Activated T-cell treated with anti-CD3 and anti-CD28 coated beads for 1 hour (primary cell): ENCODE measurements around the gene KDM7A.

ENCODE experiments used
- DNase-seq: peaks from one replicate; pipeline ENCODE4 v3.0.0-alpha.2; 2020; ENCODE audit warnings: low read depth

KDM7A gene

DNA sequence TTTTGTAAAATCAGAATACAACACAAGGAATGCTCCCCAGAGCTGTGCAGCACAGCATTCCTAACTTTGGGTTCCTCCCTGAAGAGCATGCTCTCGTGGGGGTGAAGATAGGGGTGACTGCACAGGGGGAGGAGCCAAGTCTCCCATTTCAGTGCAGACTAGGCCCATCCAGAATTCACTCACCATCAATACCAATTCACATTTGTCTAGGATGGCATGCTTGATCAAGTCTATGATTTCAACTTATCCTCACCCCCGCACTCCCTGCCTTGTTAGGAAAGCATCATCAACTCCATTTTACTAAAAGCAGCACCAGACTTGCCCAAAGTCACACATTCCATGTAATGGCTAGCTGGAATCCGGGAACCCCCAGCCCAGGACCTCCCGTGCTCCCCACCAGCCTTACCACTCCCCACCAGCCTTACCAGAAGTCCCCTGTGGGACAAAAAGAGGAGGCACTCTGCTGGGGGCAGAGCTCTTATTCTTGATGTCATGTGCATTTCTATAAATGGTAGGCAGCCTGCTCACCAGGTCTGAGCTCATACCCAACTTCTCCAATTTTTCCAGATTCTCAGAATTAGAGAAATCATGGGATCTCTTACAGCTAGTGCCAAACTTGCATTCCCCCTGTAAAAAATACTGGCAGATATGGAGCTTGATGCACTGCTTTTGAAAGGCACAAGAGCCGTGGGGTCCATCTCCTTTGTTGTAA lies 120.2 kb downstream of the KDM7A start:
- DNase-seq: no peak

DNA sequence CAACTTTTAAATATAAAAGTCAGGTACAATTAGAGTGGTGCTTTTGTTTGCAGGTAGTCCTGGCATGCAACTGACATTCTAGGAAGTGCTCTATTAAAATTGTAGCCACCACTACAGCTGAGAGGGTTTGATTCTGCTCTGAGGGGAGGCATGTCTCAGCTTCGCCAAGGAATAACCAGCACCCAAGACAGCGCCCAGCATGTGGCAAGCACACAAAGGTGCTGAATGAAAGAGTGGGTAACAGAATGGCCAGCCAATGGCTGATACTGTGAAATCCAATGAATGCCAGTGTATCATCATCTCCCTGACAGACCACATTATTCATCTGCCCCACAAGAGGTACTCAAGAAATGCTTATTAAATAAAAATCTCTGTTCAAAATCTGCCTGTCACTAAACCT lies 121.0 kb downstream of the KDM7A start:
- no peak for DNase-seq

DNA sequence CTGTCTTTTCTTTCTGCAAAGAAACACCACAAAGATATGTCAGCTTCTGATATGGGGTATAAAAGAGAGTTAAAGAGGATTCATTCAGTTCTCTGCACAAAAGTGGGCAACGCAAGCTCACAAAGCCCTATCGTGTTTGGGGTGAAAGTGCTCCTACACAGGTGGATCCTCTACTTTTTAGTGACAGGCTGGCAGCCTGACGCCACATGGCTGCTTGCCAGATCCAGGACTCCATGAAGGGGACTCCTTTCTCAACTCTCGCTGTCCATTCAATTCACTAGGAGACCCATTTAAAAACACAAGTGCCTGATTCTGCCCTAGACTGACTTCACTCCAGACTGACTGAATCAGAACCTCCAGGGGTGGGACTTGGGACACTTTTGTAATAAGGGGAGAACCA lies 122.0 kb downstream of the KDM7A start:
- DNase-seq: no peak

DNA sequence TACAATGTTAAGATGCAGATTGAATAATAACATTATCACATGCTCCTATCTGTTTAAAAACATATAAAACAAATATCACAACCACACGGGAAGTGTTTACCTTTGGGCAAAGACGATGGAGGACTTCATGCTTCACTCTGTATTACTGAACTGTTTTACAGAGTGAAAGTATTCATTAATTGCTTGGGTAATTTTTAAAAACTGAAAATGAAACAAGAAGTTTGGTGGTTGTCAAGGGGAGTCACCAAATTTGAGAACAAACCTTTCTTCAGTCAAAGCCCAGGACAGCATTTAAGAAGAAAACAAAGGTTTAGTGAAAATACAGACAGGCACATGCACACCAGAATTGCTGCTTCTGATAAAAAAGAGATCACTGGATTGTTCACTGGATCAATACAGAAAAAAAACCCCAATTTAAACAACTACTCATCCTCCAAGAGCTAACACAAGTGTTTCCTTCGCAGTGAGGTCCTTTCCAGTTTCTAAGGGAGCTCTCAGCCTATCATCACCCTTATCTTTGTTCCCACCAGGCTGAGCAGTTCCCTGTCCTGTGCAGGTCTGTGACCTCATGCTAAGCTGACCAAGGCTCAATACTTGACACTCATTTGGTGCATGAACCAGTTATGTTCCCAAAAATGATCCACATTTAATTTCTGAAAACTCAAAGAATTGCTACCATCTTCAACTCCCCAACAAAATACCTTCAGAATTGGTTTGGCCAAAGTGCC lies 122.8 kb downstream of the KDM7A start:
- DNase-seq: no peak

DNA sequence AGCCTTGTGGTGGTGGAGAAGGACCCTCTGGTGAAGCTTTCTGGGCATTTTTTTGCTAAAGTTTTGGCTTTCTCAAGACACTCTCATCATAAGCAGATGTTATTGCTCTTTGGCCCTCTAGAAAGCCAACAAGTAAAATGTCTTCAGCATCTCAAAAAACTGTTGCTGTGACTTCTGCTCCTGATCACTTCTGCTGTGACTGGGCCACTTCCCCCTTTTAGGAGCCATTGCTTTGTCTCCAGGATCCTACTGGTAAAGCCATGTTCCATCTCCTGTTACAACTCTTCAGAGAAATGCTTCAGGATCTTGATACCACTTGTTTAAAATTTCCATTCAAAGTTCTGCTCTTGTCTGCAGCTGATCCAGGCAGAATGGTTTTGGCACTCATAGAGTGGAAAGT lies 125.0 kb downstream of the KDM7A start:
- no peak for DNase-seq

DNA sequence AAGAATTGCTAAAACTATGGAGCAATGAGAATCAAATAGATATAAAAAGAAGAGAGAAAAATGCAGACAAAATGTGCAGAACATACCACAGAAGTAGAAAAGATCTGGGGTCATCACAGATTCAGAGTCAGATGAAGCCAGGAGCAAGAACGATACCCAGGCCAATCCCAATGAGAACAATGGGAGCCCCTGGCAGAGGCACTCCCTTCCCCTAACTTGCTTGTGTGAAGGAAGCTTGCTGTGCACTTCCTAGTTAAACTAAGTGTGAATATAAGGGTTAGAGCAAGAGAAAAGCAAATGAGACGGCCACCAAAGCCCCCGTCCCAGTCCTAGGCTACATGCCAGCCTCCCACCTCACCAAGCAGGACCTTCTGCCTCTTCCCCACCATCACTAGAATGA lies 126.7 kb downstream of the KDM7A start:
- no peak for DNase-seq

DNA sequence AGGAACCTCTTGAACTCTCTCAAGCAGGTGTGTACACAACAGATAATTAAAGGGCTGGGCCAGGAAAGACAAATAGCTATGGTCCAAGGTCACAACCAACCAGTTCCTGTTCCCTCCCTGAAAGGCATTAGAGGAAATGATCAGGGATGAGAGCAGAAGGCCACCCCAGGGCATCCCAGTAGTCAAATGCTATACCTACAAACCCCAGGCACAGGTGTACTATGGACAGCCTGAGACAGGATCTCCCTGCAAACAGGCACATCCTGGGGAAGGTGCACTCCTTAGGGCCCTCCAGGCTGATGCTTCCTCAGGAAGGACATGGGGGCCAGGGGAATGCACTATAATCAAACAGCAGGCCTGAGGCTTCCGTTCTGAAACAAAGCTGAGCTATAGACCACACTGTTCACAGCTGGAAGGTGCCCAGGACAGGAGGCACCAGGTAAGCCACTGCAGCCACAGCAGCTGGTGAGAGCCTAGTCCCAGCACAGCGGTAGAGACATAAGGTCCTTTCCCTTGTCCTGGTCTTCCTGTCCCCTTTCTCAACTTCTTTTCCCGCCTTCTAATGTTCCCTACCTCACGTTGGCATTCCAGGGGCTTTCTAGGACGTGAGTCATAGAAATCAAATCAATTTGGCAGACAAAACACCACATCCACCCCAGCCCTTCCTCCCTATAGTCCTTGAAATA lies 127.3 kb downstream of the KDM7A start:
- no peak for DNase-seq

DNA sequence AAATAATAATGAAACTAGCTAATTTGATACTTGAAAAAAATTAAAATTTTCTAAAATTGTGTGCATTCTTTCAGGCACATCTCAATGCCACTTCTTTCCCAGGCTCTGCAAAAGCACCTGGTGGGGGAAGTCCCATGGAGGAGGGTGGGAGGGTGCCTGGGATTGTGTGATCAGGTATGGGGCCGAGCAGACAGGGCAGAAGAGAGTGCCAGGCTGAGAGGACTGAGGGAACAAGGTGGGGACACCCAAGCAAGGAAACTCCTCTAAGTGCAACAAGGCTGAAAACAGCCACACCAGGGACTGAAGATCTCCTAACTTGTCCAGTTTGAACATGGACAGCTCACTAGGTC lies 127.8 kb downstream of the KDM7A start:
- no peak for DNase-seq

DNA sequence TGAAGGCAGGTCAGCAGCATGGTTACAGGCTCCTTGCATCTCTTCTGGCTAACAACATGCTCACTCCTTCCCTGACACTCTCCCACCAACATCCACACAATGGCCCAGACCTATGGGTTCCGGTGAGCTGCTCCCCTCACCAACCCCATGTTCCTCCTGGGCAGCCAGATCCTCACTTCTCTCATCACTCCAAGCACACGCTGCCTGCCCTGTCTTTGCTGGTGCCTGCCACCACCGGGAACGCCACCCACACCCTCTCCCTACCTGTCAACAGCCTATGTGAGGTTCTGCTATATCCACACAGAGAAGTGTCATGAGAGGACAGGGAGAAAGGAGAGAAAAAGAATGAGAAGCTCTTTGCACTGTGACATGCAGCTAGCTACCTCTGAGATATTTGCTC lies 128.6 kb downstream of the KDM7A start:
- no peak for DNase-seq

DNA sequence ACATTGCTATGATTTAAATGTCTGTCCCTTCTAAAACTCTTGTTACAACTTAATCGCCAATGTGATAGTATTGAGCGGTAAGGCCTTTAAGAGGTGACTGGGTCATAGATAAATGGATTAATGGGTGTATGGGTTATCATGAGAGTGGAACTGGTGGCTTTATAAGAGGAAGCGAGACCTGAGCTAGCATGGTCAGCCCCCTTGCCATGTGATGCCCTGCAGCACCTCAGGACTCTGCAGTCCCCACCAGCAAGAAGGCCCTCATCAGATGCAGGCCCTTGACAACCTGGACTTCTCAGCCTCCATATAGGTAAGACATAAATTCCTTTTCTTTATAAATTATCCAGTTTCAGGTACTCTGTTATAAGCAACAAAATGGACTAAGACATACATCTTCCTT lies 129.6 kb downstream of the KDM7A start:
- DNase-seq: no peak

DNA sequence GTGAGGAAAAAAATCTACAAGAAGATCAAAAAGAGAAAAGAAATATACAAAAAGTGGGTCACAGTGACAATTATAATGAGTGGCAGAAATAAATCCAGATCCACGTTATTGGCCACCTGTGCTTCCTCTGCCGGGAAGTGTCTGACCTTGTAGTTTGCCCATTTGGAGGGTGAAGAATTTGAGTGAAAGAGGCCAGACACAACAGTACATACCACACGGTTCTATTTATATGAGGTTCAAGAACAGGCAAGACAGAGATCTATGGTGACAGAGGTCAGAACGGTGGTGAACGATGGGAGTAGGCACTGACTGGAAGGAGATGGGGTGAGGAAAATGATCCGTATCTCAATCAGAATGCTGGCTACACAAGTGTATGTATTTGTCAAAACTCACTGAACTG lies 131.1 kb downstream of the KDM7A start:
- no peak for DNase-seq

DNA sequence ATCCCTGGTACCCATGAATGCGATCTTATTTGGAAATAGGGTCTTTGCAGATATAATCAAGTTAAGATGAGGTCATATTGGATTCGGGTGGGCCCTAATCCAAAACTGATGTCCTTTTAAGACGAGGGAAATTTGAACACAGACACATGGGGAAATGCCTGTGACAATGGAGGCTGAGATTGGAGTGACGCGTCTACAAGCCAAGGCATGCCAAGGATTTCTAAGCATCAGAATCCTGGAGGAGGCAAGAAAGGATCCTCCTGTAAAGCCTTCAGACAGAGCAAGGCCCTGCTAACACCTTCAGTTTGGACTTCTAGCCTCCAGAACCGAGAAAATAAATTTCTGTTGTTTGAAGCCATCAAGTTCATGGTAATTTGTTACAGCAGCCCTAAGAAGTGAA lies 132.5 kb downstream of the KDM7A start:
- DNase-seq: no peak

DNA sequence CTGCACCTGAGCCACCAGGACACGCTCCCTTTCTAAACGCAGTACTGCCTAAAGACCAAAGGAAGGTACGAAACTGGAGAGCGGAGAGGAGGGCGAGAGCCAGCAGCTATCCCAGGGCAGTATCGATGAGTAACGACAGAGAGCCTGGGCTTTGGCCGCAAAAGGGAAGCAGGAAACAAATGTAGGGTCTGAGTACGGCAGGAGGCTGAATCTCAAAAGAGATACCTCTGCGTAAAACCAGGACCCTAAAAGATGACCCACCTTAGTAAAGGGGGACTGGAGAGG lies 134.5 kb downstream of the KDM7A start:
- no peak for DNase-seq

DNA sequence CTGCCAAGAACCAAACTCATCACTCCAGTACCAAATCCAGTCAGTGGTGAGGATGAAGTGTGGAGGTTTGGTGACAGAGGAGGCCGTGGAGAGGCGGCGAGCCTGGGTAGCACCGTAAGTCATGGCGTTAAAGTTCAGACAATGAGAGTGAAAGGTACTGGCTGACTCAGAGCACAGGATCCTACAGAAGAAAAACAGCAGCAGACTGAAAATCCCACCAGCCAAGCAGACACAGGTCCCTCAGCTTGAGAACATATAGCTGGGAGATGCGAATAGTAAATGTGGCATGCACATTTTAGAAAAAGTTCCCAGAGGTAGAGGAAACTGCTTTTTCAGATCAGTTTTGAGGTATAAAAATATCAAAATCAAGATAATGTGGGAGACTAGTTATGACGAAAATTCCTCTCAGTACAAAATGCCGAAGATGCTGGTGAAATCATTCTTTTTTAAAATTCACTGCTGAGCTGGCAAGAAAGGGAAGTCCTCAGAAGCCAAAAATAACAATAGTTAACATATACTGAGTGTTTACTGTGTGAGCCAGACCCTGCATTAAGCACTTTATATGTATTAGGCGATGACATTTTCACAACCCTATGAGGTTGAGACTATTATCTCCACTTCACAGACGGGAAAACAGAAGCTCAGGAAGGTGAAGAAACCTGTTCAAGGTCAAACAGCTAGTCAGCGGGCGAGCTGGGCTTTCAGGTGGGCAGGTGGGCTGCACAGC lies 135.0 kb downstream of the KDM7A start:
- no peak for DNase-seq

DNA sequence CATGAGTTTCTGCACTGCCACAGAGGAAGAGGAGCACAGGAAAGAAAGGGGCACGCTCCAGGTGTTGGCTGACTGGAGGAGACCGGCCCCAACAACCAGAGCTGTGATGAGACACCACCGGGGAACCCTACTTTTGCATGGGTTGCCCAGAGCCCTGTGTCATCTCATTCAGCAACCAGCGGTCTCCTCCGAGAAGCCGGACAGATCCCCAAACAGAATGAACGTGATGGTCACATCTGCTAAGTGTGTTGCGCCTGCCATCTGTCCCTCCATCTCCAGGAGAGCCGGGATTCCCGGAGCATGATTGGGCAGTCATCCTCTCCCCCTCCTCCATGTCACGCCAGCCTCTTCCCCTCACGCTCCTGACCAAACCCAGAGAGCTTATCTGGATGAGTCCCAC lies 136.9 kb downstream of the KDM7A start:
- no peak for DNase-seq

DNA sequence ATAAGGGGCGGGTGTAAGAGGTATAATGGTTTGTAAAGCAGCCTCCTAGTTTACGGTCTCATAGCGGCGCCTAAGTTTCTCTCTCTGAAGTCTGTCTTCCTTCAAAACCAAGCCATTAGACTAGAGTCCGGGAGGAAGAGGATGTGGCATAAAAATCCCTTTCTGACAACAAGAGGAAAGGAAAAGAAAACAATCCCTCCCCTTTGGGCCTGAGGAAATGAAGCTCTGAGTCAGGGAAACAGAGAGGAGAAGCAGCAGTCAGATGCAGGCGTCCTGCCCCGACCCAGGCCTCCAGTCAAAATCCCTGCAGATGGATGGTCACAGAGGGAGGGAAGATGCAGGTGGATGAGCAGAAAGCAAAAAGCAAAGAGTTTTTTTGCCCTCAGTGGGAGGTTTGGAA lies 137.7 kb downstream of the KDM7A start:
- no peak for DNase-seq

DNA sequence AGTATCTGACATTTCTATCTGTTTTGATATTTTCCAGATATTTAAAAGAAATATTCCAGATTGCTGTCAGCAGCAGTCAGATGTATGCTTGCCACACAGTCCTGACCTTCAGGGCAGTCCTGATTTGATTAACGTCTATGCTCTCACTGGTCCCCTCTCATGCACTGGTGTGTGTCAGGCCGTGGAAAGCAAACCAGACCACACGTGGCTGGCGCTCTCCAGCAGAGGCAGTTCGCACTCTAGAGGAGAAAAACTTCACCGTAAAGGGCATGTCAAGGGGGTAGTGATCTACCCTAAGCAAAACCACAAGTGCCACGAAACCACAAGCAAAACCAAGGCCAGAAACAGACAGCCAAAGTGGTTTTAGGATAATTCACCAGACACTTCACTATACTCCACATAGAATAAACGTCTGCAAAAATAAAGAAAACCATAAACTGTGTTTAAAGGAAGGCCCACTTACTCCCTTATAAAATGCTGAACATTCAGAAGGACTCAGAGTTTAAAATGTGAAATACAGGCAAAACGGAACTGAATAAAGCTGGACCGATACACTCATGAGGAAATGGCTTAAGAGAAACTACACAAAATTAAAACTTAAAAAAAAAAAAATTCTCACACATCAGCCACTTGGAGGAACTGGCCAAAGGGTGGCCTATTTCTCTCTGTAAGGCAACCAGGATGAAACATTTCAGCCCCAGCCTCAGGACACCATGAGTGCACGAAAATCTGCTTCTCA lies 140.4 kb downstream of the KDM7A start:
- DNase-seq: no peak

DNA sequence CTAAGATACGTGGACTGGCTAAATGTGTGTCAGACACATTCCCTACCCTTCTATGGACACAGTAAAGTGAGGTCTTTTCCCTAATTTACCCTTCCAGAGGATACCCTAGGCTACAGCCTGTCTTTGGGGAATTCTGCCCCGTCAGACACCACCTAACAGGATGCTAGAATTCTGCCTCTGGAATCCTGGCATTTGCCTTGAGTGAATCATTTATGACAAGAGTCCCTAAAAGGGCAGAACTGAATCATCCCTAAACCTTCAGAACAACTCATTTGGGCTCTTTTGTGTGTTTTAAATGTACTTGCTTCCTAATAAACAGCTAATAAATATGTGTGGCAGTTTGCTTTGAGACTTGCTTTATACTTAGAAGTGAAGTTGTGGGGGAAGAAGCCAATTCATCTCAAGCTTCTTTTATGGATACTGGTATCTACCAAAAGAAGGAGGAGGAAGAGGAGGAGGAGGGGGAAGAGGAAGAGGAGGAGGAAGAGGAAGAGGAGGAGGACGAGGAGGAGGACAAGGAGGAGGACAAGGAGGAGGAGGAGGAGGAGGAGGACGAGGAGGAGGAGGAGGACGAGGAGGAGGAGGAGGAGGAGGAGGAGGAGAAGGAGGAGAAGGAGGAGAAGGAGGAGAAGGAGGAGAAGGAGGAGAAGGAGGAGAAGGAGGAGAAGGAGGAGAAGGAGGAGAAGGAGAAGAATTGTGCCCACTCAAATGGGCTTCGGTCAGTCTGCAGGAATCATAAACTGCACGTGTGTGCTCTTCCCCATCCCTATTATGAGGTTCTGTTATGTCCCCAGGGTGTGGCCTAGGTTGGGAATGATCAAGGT lies 141.2 kb downstream of the KDM7A start:
- DNase-seq: no peak
